Stimulated activated effector memory CD8-positive, alpha-beta T cell treated with anti-CD3 and anti-CD28 coated beads, Interleukin-12 subunit alpha, Interleukin-12 subunit beta, amount 100 ng/mL, for 72 hours (primary cell): ENCODE data around the gene NPNT.

ENCODE experiments used
- ATAC-seq: fragments of 150-1000 bp; cut with Tn5 transposase; 2 replicates; pipeline ENCODE4 v1.10.0; 2021
- DNase-seq, 2 donors: peaks; one replicate each; pipeline ENCODE4 v3.0.0; 2021 to 2022; ENCODE audit warnings: low spot score in 2 of 2
- H3K27ac Mint-ChIP-seq: one replicate; pipeline ENCODE4 v1.8.0; 2022; ENCODE audit warnings: mild to moderate bottlenecking, mixed read lengths
- H3K36me3 Mint-ChIP-seq: one replicate; pipeline ENCODE4 v1.8.0; 2022; ENCODE audit warnings: mild to moderate bottlenecking, mixed read lengths
- H3K4me1 Mint-ChIP-seq: one replicate; pipeline ENCODE4 v1.8.0; 2022; ENCODE audit warnings: mixed read lengths
- H3K4me3 Mint-ChIP-seq: one replicate; pipeline ENCODE4 v1.8.0; 2022; ENCODE audit warnings: mild to moderate bottlenecking, mixed read lengths
- H3K9me3 Mint-ChIP-seq: one replicate; pipeline ENCODE4 v1.8.0; 2022; ENCODE audit warnings: mixed read lengths

NPNT gene

GRCh38 chr4:106010761-106011160, 115.5 kb downstream of the NPNT start:
- DNase-seq (no peak), ATAC-seq (no peak)
- Mint-ChIP-seq H3K4me3 (no peak overlapping the region), H3K4me1 (no peaks in the 10 kb centered on the region), H3K27ac (no peak overlapping the region), H3K9me3 (peaks cover 23% of the 10 kb centered on the region), H3K36me3 (no peaks in the 10 kb centered on the region)

- no peak for DNase-seq
- no peaks in the 10 kb centered on the region for H3K36me3 Mint-ChIP-seq
- peaks cover 23% of the 10 kb centered on the region for H3K9me3 Mint-ChIP-seq
- H3K4me1 Mint-ChIP-seq: no peaks in the 10 kb centered on the region
- H3K27ac Mint-ChIP-seq: no peak overlapping the region
- H3K4me3 Mint-ChIP-seq: no peak overlapping the region
- no peak for ATAC-seq
Measured at GRCh38 chr4:106011387-106011786, 116.1 kb downstream of the NPNT start.

DNA sequence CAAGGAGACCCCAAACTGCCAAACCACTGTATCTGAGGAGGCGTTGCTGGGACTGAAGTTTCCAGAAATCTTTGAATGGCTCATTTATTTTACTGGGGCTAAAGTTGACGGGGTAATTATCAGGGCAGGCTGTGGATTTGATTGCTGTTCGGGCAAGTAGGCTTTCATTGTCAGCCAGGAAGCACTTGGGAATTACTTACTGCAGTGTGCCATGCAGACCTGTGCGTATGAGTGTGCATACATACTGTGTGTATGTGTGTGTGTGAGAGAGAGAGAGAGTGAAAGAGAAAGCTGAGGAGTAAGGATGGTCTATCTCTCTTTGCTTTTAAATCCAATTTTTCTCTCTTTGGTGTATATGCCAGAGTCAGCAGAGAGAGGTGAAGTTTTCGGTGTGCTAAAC, 122.7 kb downstream of the NPNT start:
- no peaks in the 10 kb centered on the region for H3K4me1 Mint-ChIP-seq
- ATAC-seq (no peak), DNase-seq (no peak)
- H3K9me3 Mint-ChIP-seq: peaks cover 15% of the 10 kb centered on the region
- no peaks in the 10 kb centered on the region for H3K36me3 Mint-ChIP-seq
- no peak overlapping the region for H3K27ac Mint-ChIP-seq
- no peak overlapping the region for H3K4me3 Mint-ChIP-seq

DNA sequence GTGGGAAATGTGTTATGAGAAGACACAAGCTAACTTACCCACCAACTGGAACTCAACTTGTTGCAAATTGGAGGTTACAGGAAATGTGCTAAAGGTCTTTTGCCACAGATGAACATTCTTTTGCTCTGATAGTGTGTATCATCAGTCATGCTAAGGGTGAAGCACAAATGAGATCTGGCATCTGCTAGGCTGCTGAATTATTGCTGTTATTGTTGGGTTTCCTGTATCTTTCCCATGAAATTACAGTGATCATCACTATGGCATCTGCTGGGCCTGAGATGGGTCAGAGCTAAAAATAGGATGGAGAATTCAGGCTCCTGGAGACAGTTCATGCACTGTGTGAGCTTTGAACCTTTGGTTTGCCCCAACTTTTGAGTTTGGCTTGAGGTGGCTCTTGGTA, 124.5 kb downstream of the NPNT start:
- H3K27ac Mint-ChIP-seq: no peak overlapping the region
- peaks cover 5% of the 10 kb centered on the region for H3K9me3 Mint-ChIP-seq
- H3K4me3 Mint-ChIP-seq: no peak overlapping the region
- DNase-seq (no peak), ATAC-seq (no peak)
- no peaks in the 10 kb centered on the region for H3K36me3 Mint-ChIP-seq
- H3K4me1 Mint-ChIP-seq: no peaks in the 10 kb centered on the region
